HUDEP-2 (cell line): ENCODE measurements around the gene GSPT1.
"Not testable (repeated sequence)": the region's sequence is repeated elsewhere in the genome, so short reads cannot be mapped to it uniquely, and the experiment has no call there.

ENCODE experiments used
- DNase-seq, 76 experiments: peaks; one replicate each; lab custom pipeline; 2025; ENCODE audit not compliant: unreplicated experiment in 76 of 76; lab: John Stamatoyannopoulos, UW

Gene GSPT1

GRCh38 chr16:11823645-11824044 lies 92.1 kb downstream of the GSPT1 start:
- DNase-seq: not testable (repeated sequence)

GRCh38 chr16:11819798-11820197 lies 96.0 kb downstream of the GSPT1 start:
- peak in 3 of 76 experiments; percentile 21 to 37 (median 23) for DNase-seq

GRCh38 chr16:11818970-11819369 lies 96.8 kb downstream of the GSPT1 start:
- not testable (repeated sequence) for DNase-seq
